Hypothalamus (tissue), 51 donors: ENCODE data around the gene CLDN2.
"Not testable (repeated sequence)": the region's sequence is repeated elsewhere in the genome, so short reads cannot be mapped to it uniquely, and the experiment has no call there.

Experiments
- DNase-seq, 51 donors: peaks; one replicate each; lab custom pipeline; 2025; lab: John Stamatoyannopoulos, UW

CLDN2 gene

DNA sequence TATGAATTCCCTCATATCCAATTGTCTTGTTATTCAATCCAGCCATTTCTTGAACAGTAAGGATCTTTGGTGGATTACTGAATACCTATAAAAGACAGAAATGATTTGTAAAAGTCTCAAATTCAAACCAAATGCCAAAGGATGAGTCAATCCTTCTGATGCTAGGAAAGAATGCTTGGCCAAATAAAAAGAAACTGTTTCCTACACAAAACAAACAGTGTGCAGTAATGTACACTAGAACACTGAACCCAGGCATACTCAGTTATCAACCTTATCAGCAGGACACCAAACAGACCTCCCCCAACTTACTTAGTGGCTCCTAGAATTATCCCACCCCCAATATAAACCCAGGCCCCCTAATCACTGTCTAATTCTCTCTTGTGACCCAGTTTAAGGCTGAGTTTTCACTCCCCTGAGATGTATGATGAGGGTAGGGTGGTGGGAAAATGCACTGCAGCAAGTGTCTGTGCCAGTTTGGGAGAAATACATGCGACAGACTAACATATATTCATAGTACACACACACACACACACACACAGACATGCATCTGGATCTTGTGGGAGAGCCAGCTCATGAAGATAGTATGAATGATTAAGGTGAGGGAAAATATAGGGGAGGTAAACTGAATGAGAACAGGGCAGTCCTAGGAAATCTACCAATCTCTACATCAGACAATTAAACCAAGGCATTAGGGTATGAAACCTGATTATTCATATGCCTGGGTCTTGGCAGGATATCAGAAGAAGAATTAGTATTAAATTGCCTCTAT lies 35.0 kb downstream of the CLDN2 start:
- DNase-seq, result no peak

DNA sequence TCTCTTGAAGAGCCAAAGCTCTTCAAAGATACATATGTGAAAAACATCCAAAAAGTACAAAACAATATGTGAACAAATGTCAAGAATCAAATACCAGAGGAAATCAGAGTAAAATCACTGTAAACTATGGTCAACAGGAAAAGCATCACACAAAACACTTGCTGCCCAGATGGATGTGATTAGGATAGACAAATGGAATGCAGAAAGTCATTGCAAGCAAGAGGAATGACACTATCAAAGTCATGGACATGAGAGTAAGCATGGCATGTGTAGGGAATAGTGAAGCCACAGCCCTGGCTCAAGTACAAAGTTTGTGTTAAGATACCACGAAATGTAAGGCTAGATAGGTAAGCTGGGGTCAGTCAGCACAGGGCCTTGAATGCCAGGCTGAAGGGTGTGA lies 37.7 kb downstream of the CLDN2 start:
- no peak for DNase-seq

DNA sequence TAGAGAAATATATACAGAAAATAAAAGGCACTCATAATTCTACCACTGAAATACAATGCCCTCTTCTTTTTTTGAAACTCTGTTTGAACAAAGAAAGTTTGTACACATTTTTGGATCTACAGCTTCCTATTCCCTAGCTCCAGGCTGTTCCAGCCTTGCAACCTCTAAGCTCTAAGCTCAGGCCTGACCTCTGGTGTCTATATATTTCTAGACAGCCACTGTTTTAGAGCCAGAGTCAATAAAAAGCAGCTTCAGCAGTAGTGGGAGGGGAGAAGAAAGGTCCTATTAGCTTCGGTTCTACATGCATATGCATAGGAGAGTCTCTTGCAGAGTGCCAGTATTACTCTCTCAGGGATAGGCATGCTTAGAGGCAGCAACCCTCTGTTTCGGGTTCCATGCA lies 39.7 kb downstream of the CLDN2 start:
- no peak for DNase-seq

DNA sequence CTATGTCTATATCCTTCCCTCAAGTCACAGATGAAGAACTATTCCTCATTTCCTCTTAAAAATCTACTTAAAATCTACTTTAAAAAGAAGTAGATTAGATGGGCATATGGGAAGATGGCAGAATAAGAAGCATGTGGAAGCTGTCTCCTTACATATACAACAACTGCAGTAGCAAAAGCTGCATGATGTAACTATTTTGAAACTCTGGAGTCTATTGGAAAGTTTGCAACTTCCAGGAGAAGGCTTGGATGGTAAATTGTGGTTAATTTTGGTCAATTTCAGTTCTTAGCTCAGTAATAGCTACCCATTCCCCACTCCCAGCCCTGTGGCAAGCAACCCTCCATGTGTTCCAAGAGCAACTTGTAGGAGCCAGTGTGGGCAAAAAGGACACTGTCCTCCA lies 42.9 kb downstream of the CLDN2 start:
- DNase-seq, result no peak

DNA sequence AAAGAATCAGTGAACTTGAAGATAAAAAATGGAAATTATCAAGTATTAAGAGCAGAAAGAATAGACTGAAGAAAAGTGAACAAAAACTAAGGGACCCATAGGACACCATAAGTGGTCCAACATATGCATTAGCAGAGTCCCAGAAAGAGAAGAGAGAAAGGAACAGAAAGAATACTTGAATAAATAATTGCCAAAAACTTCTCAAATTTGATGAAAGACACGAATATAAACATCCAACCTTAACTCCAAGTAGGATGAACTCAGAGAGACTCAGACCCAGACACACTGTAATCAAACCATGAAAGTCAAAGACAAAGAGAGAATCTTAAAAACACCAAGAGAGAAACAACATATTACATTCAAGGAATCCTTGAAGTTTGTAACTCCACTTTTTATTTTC lies 44.1 kb downstream of the CLDN2 start:
- DNase-seq, result no peak

DNA sequence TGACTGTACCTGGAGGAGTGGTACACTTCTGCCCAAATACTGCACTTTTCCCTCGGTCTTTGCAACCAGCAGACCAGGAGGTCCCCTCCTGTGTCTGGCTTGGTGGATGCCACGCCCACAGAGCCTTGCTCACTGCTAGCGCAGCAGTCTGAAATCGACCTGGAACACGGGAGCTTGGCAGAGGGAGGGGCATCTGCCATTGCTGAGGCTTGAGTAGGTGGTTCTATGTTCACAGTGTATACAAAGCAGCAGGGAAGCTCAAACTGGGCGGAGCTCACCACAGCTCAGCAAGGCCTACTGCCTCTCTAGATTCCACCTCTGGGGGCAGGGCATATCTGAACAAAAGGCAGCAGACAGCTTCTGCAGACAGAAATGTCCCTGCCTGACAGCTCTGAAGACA lies 46.3 kb downstream of the CLDN2 start:
- not testable (repeated sequence) for DNase-seq

DNA sequence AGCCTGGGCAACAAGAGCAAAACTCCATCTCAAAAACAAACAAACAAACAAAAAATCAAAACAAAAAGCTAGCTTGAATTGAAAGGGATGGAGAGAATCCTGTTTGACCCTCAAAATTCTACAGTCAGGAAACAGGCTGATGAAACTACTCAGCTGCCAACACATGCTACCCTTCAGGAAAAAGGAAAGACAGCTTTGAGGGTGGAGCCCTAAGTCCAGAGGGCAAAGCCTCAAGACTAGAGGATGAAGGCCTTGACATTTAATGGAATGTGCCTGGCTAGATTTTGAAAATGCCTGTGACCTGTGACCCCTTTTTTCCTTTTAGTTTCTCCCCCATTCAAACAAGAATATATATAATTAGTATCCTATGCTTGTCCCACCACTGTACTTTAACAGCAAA lies 52.7 kb downstream of the CLDN2 start:
- DNase-seq, result no peak

DNA sequence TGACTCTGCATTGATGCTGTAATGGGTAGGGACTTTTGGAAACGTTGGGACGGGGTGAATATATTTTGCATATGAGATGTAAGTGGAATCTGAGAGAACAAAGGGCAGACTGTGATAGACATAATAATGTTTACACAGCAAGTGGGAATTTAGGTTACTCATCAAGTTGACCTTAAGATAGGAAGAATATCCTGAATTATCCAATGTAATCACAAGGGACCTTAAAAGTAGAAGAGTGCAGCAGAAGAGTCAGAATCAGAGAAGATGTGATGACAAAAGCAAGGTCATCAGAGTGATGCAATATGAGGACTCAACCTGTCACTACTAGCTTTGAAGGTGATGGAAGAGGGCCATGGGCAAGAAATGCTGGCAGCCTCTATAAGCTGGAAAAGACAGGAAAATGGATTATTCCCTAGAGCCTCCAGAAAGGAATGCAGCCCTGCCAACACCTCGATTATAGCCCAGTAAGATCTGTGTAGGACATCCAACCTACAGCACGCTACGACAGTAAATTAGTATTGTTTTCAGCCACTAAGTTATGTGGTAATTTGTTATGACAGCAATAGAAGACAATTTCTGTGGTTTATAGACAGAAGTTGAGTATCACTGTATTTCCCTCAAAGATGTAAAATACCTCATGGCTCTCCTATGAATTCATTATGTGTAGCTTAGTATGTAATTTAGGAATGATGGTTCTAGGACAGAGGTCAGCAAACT lies 53.4 kb downstream of the CLDN2 start:
- no peak for DNase-seq

DNA sequence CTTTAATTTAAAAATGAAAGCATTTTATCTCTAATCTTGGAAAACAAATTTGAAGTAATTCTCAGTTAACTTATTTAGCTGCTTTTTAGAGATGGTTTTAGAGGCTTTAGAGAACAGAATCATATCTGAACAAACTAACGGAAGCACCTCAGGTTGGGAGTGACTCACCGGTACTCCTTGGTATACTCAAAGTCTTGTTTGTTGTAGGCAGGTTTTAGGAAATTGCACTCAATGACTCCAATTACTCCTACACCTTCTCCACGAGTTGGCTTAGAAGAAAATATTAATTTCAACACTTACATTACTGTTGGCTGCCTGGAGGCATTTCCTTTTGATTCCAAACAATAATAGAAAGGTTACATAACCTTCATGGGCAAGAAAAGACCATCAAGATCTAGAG lies 56.2 kb downstream of the CLDN2 start:
- DNase-seq, result peak in 1 of 51 donors; percentile 1
